Glutamatergic neuron (in vitro differentiated cells): ENCODE results near the gene PCGF3. TPM values are rescaled to one million over a fixed set of nuclear protein-coding genes. Genes with fewer than 3 reads are reported as not detected.
"Not testable (repeated sequence)": the region's sequence is repeated elsewhere in the genome, so short reads cannot be mapped to it uniquely, and the experiment has no call there.

ENCODE experiments used
- DNase-seq: peaks from one replicate; pipeline ENCODE4 v3.0.0; 2022
- H3K27ac Mint-ChIP-seq: one replicate; pipeline ENCODE4 v1.8.0; 2020; ENCODE audit warnings: mild to moderate bottlenecking, mixed read lengths, inconsistent platforms; ENCODE audit not compliant: unreplicated experiment
- H3K27me3 Mint-ChIP-seq: one replicate; pipeline ENCODE4 v1.8.0; 2020; ENCODE audit warnings: mild to moderate bottlenecking, moderate library complexity, mixed read lengths, inconsistent platforms; ENCODE audit not compliant: unreplicated experiment
- H3K36me3 Mint-ChIP-seq: one replicate; pipeline ENCODE4 v1.8.0; 2020; ENCODE audit warnings: mild to moderate bottlenecking, mixed read lengths, inconsistent platforms; ENCODE audit not compliant: unreplicated experiment
- H3K4me1 Mint-ChIP-seq: one replicate; pipeline ENCODE4 v1.8.0; 2020; ENCODE audit warnings: mild to moderate bottlenecking, low read depth, mixed read lengths, inconsistent platforms; ENCODE audit not compliant: unreplicated experiment
- H3K4me3 Mint-ChIP-seq: one replicate; pipeline ENCODE4 v1.8.0; 2020; ENCODE audit warnings: mild to moderate bottlenecking, mixed read lengths, inconsistent platforms; ENCODE audit not compliant: unreplicated experiment
- H3K9me3 Mint-ChIP-seq: one replicate; pipeline ENCODE4 v1.8.0; 2020; ENCODE audit warnings: mild to moderate bottlenecking, moderate library complexity, mixed read lengths, inconsistent platforms; ENCODE audit not compliant: unreplicated experiment
- CTCF ChIP-seq: fragments of 200-600 bp; sonication (generic); IDR thresholded peaks from one replicate; pipeline ENCODE4 v1.5.0; 2021; ENCODE audit not compliant: partially characterized antibody, unreplicated experiment
- total RNA-seq: library from RNA; stranded (reverse); fragmentation: NEBNext Ultra II Directional; extraction: Animal tissue kit (Norgen Biotek cat#: 25700); gene quantifications from one replicate; pipeline ENCODE4 v1.2.1, GENCODE V29; 2021; ENCODE audit not compliant: unreplicated experiment

The PCGF3 gene
- total RNA-seq, 1 donor from 2014 or later = 122 TPM

GRCh38 chr4:772776-773175 lies 67.1 kb downstream of the PCGF3 start:
- H3K27ac Mint-ChIP-seq = peak overlapping the region; percentile 77
- DNase-seq = no peak
- peaks cover 14% of the 10 kb centered on the region for H3K27me3 Mint-ChIP-seq
- H3K9me3 Mint-ChIP-seq = peaks cover 22% of the 10 kb centered on the region
- peaks cover 32% of the 10 kb centered on the region for H3K36me3 Mint-ChIP-seq
- peaks cover 27% of the 10 kb centered on the region for H3K4me1 Mint-ChIP-seq
- TF ChIP-seq CTCF = no peak
- H3K4me3 Mint-ChIP-seq = peak overlapping the region; percentile 25

GRCh38 chr4:773214-773613 lies 67.6 kb downstream of the PCGF3 start:
- Mint-ChIP-seq H3K36me3 (peaks cover 32% of the 10 kb centered on the region), H3K27me3 (peaks cover 14% of the 10 kb centered on the region), H3K9me3 (peaks cover 20% of the 10 kb centered on the region), H3K4me3 (no peak overlapping the region), H3K4me1 (peaks cover 30% of the 10 kb centered on the region), H3K27ac (peak overlapping the region; percentile 38)
- DNase-seq = no peak
- TF ChIP-seq CTCF = no peak

- Mint-ChIP-seq H3K36me3 (peaks cover 28% of the 10 kb centered on the region), H3K27me3 (peaks cover 14% of the 10 kb centered on the region), H3K4me1 (peaks cover 27% of the 10 kb centered on the region), H3K9me3 (peaks cover 13% of the 10 kb centered on the region), H3K4me3 (peak overlapping the region; percentile 75), H3K27ac (peak overlapping the region; percentile 76)
- not testable (repeated sequence) for DNase-seq
Measured at GRCh38 chr4:774419-775092, 68.9 kb downstream of the PCGF3 start.

- Mint-ChIP-seq H3K27me3 (peaks cover 18% of the 10 kb centered on the region), H3K4me1 (peaks cover 27% of the 10 kb centered on the region), H3K9me3 (peaks cover 14% of the 10 kb centered on the region), H3K36me3 (peaks cover 24% of the 10 kb centered on the region)
- not testable (repeated sequence) for DNase-seq, H3K4me3 Mint-ChIP-seq, H3K27ac Mint-ChIP-seq
Measured at GRCh38 chr4:775485-775884, 69.9 kb downstream of the PCGF3 start.

GRCh38 chr4:776743-777441 lies 71.3 kb downstream of the PCGF3 start:
- DNase-seq = no peak
- Mint-ChIP-seq H3K4me3 (peak overlapping the region; percentile 35), H3K9me3 (peaks cover 18% of the 10 kb centered on the region), H3K36me3 (peaks cover 24% of the 10 kb centered on the region), H3K4me1 (peaks cover 24% of the 10 kb centered on the region), H3K27me3 (peaks cover 23% of the 10 kb centered on the region), H3K27ac (peak overlapping the region; percentile 7)
- no peak for TF ChIP-seq CTCF
